Prostate gland (tissue), 2 donors: Measurements from ENCODE around the gene NUP210.

Source experiments
- POLR2A ChIP-seq: fragments of 450-650 bp; IDR thresholded peaks from one replicate; pipeline ENCODE4 v1.6.1; 2016; ENCODE audit warnings: antibody characterized with exemption, mild to moderate bottlenecking
- POLR2AphosphoS5 ChIP-seq: sonication (generic); formaldehyde crosslinking; IDR thresholded peaks from one replicate; pipeline ENCODE4 v1.6.1; 2017; ENCODE audit warnings: antibody characterized with exemption
- TF ChIP-seq, protein P1 (sequence below), 4 experiments: fragments of 200-600 bp in 2 of 4; fragments of 450-650 bp in 2 of 4; sonication (generic) in 2 of 4; IDR thresholded peaks; 1 replicate in 3 of 4; 2 replicates in 1 of 4; pipeline ENCODE4 v1.5.1; 2016 to 2019; ENCODE audit warnings: antibody characterized with exemption in 4 of 4, mild to moderate bottlenecking in 2 of 4, moderate library complexity in 2 of 4

DNA sequence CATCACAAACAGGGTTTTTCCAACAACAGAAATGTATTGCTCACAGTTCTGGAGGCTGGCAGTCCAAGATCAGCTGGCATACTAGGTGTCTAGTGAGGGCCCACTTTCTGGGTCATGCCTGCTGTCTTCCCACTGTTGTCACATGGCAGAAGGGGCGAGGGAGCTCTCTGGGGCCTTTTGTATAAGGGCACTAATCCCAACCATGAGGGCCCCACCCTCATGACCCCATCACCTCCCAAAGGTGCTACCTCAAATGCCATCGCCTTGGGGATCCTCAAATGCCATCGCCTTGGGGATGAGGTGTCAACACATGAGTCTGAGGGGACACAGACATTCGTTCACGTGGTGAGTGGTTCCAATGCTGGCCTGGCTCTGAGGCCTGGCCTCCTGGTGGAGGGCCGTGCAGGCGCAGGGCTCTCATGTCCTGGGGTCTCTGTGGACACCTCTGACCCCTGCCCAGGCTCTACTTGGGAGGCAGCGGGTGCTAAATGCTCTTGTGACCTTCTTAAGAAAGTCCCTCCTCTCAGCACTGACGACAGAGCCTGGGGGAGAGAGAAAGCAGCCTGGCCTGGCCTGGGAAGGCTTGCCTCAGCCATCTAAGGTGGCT lies 16.8 kb downstream of the NUP210 start:
- TF ChIP-seq, protein P1, sequence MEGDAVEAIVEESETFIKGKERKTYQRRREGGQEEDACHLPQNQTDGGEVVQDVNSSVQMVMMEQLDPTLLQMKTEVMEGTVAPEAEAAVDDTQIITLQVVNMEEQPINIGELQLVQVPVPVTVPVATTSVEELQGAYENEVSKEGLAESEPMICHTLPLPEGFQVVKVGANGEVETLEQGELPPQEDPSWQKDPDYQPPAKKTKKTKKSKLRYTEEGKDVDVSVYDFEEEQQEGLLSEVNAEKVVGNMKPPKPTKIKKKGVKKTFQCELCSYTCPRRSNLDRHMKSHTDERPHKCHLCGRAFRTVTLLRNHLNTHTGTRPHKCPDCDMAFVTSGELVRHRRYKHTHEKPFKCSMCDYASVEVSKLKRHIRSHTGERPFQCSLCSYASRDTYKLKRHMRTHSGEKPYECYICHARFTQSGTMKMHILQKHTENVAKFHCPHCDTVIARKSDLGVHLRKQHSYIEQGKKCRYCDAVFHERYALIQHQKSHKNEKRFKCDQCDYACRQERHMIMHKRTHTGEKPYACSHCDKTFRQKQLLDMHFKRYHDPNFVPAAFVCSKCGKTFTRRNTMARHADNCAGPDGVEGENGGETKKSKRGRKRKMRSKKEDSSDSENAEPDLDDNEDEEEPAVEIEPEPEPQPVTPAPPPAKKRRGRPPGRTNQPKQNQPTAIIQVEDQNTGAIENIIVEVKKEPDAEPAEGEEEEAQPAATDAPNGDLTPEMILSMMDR (IDR thresholded peaks at IDR 0.05), result no peak
- no peak for TF ChIP-seq POLR2AphosphoS5
- no peak for TF ChIP-seq POLR2A
